ENCODE results near the gene AMBRA1. TPM values are rescaled to one million over a fixed set of nuclear protein-coding genes. Genes with fewer than 3 reads are reported as not detected.

Gene AMBRA1
- total RNA-seq, 1 donor from 2014 or later, result 29.4 TPM

DNA sequence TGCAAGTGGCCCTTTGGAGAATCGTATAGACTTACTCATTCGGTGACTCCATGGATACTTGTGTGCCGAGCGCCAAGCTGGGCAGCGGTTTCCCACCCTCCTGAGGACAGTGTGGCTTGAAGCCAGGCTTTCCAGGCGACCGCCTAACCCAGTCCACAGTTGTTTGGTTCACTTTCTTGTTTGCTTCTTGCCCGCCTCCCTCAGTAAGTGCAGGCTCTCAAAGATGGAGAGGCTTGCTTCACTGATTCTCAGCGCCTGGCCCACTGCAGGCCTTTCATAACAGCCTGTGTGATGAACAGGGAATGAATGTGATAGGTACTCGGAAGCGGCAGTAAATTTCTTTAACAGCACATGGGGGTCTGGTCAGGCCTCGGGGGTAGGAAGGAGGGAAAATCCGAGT lies 223.6 kb downstream of the AMBRA1 start:
- H2AFZ ChIP-seq (ENCODE audit: low read depth, low read length), result no peak overlapping the region
- H3K4me3 Mint-ChIP-seq (ENCODE audit: unreplicated experiment), result no peak overlapping the region
- no peaks in the 10 kb centered on the region for H3K27me3 Mint-ChIP-seq (ENCODE audit: low read depth, unreplicated experiment)

GRCh38 chr11:46369458-46370152 lies 224.2 kb downstream of the AMBRA1 start:
- peak; percentile 55 for DNase-seq (ENCODE audit: low read depth)
- no peak overlapping the region for H3K4me3 Mint-ChIP-seq (ENCODE audit: unreplicated experiment)
- peaks cover 9% of the 10 kb centered on the region for H3K36me3 Mint-ChIP-seq (ENCODE audit: low read depth, unreplicated experiment)
- no peak overlapping the region for H3K27ac Mint-ChIP-seq (ENCODE audit: unreplicated experiment)
- peaks cover 7% of the 10 kb centered on the region for H3K4me1 ChIP-seq (ENCODE audit: insufficient read depth, low read length)
- H4K20me1 ChIP-seq (ENCODE audit: insufficient read depth, low read length), result peaks cover 35% of the 10 kb centered on the region
- no peaks in the 10 kb centered on the region for H3K4me1 Mint-ChIP-seq (ENCODE audit: low read depth, unreplicated experiment)
- H3K27me3 ChIP-seq (ENCODE audit: insufficient read depth, low read length), result no peaks in the 10 kb centered on the region
- no peaks in the 10 kb centered on the region for H3K9me3 Mint-ChIP-seq (ENCODE audit: unreplicated experiment)
- no peak overlapping the region for H3K27ac ChIP-seq (ENCODE audit: low read depth, low read length)
- H3K4me3 ChIP-seq (ENCODE audit: insufficient read depth, low read depth, low read length), result no peak overlapping the region
- no peak for FAIRE-seq
- H3K27me3 Mint-ChIP-seq (ENCODE audit: low read depth, unreplicated experiment), result no peaks in the 10 kb centered on the region
- H2AFZ ChIP-seq (ENCODE audit: low read depth, low read length), result no peak overlapping the region
- H3K36me3 ChIP-seq (ENCODE audit: insufficient read depth, low read length), result no peaks in the 10 kb centered on the region
- no peak overlapping the region for H3K4me2 ChIP-seq (ENCODE audit: low read length)
- peak overlapping the region; percentile 1 for H3K9ac ChIP-seq (ENCODE audit: low read length)
- no peaks in the 10 kb centered on the region for H3K9me3 ChIP-seq (ENCODE audit: insufficient read depth, low read depth, low read length)
- H3K79me2 ChIP-seq (ENCODE audit: insufficient read depth, low read length), result peaks cover 2% of the 10 kb centered on the region
- no peak for TF ChIP-seq EZH2 (IDR thresholded peaks at IDR 0.05; ENCODE audit: insufficient read depth, low read length)
- TF ChIP-seq, protein P1, sequence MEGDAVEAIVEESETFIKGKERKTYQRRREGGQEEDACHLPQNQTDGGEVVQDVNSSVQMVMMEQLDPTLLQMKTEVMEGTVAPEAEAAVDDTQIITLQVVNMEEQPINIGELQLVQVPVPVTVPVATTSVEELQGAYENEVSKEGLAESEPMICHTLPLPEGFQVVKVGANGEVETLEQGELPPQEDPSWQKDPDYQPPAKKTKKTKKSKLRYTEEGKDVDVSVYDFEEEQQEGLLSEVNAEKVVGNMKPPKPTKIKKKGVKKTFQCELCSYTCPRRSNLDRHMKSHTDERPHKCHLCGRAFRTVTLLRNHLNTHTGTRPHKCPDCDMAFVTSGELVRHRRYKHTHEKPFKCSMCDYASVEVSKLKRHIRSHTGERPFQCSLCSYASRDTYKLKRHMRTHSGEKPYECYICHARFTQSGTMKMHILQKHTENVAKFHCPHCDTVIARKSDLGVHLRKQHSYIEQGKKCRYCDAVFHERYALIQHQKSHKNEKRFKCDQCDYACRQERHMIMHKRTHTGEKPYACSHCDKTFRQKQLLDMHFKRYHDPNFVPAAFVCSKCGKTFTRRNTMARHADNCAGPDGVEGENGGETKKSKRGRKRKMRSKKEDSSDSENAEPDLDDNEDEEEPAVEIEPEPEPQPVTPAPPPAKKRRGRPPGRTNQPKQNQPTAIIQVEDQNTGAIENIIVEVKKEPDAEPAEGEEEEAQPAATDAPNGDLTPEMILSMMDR (IDR thresholded peaks at IDR 0.05; ENCODE audit: insufficient read depth, low read depth, low read length), result peak; percentile 86

More for the DNA sequence above, 223.6 kb downstream of the AMBRA1 start:
- H3K4me1 Mint-ChIP-seq (ENCODE audit: low read depth, unreplicated experiment), result no peaks in the 10 kb centered on the region
- peaks cover 7% of the 10 kb centered on the region for H3K4me1 ChIP-seq (ENCODE audit: insufficient read depth, low read length)
- FAIRE-seq (no peak), DNase-seq (ENCODE audit: low read depth) (no peak)
- no peaks in the 10 kb centered on the region for H3K27me3 ChIP-seq (ENCODE audit: insufficient read depth, low read length)
- H3K9me3 ChIP-seq (ENCODE audit: insufficient read depth, low read depth, low read length), result no peaks in the 10 kb centered on the region
- no peak overlapping the region for H3K9ac ChIP-seq (ENCODE audit: low read length)
- H3K27ac ChIP-seq (ENCODE audit: low read depth, low read length), result no peak overlapping the region
- H4K20me1 ChIP-seq (ENCODE audit: insufficient read depth, low read length), result peaks cover 30% of the 10 kb centered on the region
- no peak overlapping the region for H3K27ac Mint-ChIP-seq (ENCODE audit: unreplicated experiment)
- no peaks in the 10 kb centered on the region for H3K9me3 Mint-ChIP-seq (ENCODE audit: unreplicated experiment)
- no peaks in the 10 kb centered on the region for H3K36me3 ChIP-seq (ENCODE audit: insufficient read depth, low read length)
- H3K4me3 ChIP-seq (ENCODE audit: insufficient read depth, low read depth, low read length), result no peak overlapping the region
- peaks cover 9% of the 10 kb centered on the region for H3K36me3 Mint-ChIP-seq (ENCODE audit: low read depth, unreplicated experiment)
- H3K4me2 ChIP-seq (ENCODE audit: low read length), result no peak overlapping the region
- H3K79me2 ChIP-seq (ENCODE audit: insufficient read depth, low read length), result no peaks in the 10 kb centered on the region
- TF ChIP-seq, protein P1 (IDR thresholded peaks at IDR 0.05; ENCODE audit: insufficient read depth, low read depth, low read length), result no peak
- TF ChIP-seq EZH2 (IDR thresholded peaks at IDR 0.05; ENCODE audit: insufficient read depth, low read length), result no peak

GRCh38 chr11:46367916-46368267 lies 225.9 kb downstream of the AMBRA1 start:
- peaks cover 50% of the 10 kb centered on the region for H4K20me1 ChIP-seq (ENCODE audit: insufficient read depth, low read length)
- H3K27ac ChIP-seq (ENCODE audit: low read depth, low read length), result no peak overlapping the region
- no peak overlapping the region for H3K4me3 ChIP-seq (ENCODE audit: insufficient read depth, low read depth, low read length)
- H3K27me3 ChIP-seq (ENCODE audit: insufficient read depth, low read length), result no peaks in the 10 kb centered on the region
- TF ChIP-seq, protein P1 (IDR thresholded peaks at IDR 0.05; ENCODE audit: insufficient read depth, low read depth, low read length), result no peak
- no peak for TF ChIP-seq EZH2 (IDR thresholded peaks at IDR 0.05; ENCODE audit: insufficient read depth, low read length)
- Mint-ChIP-seq H3K4me3 (ENCODE audit: unreplicated experiment) (peak overlapping the region; percentile 14), H3K4me1 (ENCODE audit: low read depth, unreplicated experiment) (peaks cover 7% of the 10 kb centered on the region), H3K27ac (ENCODE audit: unreplicated experiment) (no peak overlapping the region), H3K9me3 (ENCODE audit: unreplicated experiment) (no peaks in the 10 kb centered on the region), H3K27me3 (ENCODE audit: low read depth, unreplicated experiment) (no peaks in the 10 kb centered on the region), H3K36me3 (ENCODE audit: low read depth, unreplicated experiment) (peaks cover 9% of the 10 kb centered on the region)
- H2AFZ ChIP-seq (ENCODE audit: low read depth, low read length), result no peak overlapping the region
- no peaks in the 10 kb centered on the region for H3K9me3 ChIP-seq (ENCODE audit: insufficient read depth, low read depth, low read length)
- FAIRE-seq (no peak), DNase-seq (ENCODE audit: low read depth) (no peak)
- H3K4me1 ChIP-seq (ENCODE audit: insufficient read depth, low read length), result peaks cover 18% of the 10 kb centered on the region
- no peaks in the 10 kb centered on the region for H3K36me3 ChIP-seq (ENCODE audit: insufficient read depth, low read length)
- peaks cover 14% of the 10 kb centered on the region for H3K79me2 ChIP-seq (ENCODE audit: insufficient read depth, low read length)
- H3K9ac ChIP-seq (ENCODE audit: low read length), result no peak overlapping the region
- no peak overlapping the region for H3K4me2 ChIP-seq (ENCODE audit: low read length)
